Stimulated activated naive CD8-positive, alpha-beta T cell treated with anti-CD3 and anti-CD28 coated beads, Interleukin-15, amount 100 ng/mL, for 72 hours (primary cell): ENCODE results near the gene C10orf90.

Experiments used
- ATAC-seq: fragments of 150-1000 bp; cut with Tn5 transposase; 2 replicates; pipeline ENCODE4 v1.10.0; 2021; ENCODE audit warnings: mild to moderate bottlenecking, moderate library complexity
- DNase-seq, 2 donors: peaks; one replicate each; pipeline ENCODE4 v3.0.0; 2021 to 2022
- H3K27ac Mint-ChIP-seq, 2 donors: one replicate each; pipeline ENCODE4 v1.8.0; 2022; ENCODE audit warnings: mild to moderate bottlenecking in 2 of 2, mixed read lengths in 2 of 2, moderate library complexity in 2 of 2
- H3K27me3 Mint-ChIP-seq: one replicate; pipeline ENCODE4 v1.8.0; 2022; ENCODE audit warnings: mixed read lengths
- H3K4me1 Mint-ChIP-seq: one replicate; pipeline ENCODE4 v1.8.0; 2022; ENCODE audit warnings: mild to moderate bottlenecking, mixed read lengths
- H3K4me3 Mint-ChIP-seq, 2 donors: one replicate each; pipeline ENCODE4 v1.8.0; 2022; ENCODE audit warnings: mild to moderate bottlenecking in 2 of 2, mixed read lengths in 2 of 2, moderate library complexity in 1 of 2
- H3K9me3 Mint-ChIP-seq, 2 donors: one replicate each; pipeline ENCODE4 v1.8.0; 2022; ENCODE audit warnings: mixed read lengths in 2 of 2

Gene C10orf90

GRCh38 chr10:126670056-126670894, at the start of gene C10orf90:
Gene C10orf90, minus strand, starts transcription at chr10:126670693. Its CDS starts 213 bp downstream, at chr10:126670480.
- no peak within 1 kb of the TSS for H3K27ac Mint-ChIP-seq
- ATAC-seq = no peak
- no peak for DNase-seq

DNA sequence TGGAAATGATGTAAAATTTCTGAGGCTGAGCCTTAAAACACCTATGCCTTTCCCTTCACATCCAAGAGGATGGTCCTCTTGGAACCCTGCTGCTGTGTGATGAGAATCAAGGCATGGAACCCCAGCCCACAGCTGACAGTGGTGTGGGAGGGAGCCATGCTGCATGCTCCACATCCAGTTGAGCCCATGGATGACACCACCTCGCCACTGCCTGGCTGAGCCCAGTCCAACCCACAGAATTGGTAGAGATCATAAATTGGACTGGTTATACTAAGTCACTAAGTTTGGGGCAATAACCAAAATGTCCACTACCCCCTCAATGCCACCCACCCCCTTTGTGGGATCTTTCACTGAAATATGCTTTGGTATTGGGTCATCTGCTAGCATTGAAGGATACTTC, 45.9 kb upstream of the C10orf90 start:
- Mint-ChIP-seq H3K4me1 (peaks cover 6% of the 10 kb centered on the region), H3K4me3 (no peak overlapping the region), H3K27me3 (no peaks in the 10 kb centered on the region), H3K9me3 (peaks cover 0 to 7% of the 10 kb centered on the region in 2 donors), H3K27ac (no peak overlapping the region)
- ATAC-seq (no peak), DNase-seq (no peak)

More at GRCh38 chr10:126670056-126670894, at the start of gene C10orf90:
- Mint-ChIP-seq H3K9me3 (peaks cover 0 to 5% of the 10 kb centered on the region in 2 donors), H3K4me1 (no peaks in the 10 kb centered on the region), H3K4me3 (no peak within 1 kb of the TSS), H3K27me3 (peaks cover 6% of the 10 kb centered on the region)

GRCh38 chr10:126713594-126713993, 43.1 kb upstream of the C10orf90 start:
- Mint-ChIP-seq H3K4me3 (no peak overlapping the region), H3K27me3 (no peaks in the 10 kb centered on the region), H3K9me3 (peaks cover 10 to 15% of the 10 kb centered on the region in 2 donors), H3K27ac (no peak overlapping the region), H3K4me1 (peaks cover 6% of the 10 kb centered on the region)
- ATAC-seq (no peak), DNase-seq (no peak)

GRCh38 chr10:126712681-126713080, 42.2 kb upstream of the C10orf90 start:
- no peaks in the 10 kb centered on the region for H3K27me3 Mint-ChIP-seq
- no peak overlapping the region for H3K27ac Mint-ChIP-seq
- H3K4me3 Mint-ChIP-seq = no peak overlapping the region
- peaks cover 14 to 15% of the 10 kb centered on the region in 2 donors for H3K9me3 Mint-ChIP-seq
- DNase-seq (no peak), ATAC-seq (no peak)
- peaks cover 6% of the 10 kb centered on the region for H3K4me1 Mint-ChIP-seq

GRCh38 chr10:126705951-126706565, 35.6 kb upstream of the C10orf90 start:
- H3K27ac Mint-ChIP-seq = no peak overlapping the region
- peaks cover 14 to 15% of the 10 kb centered on the region in 2 donors for H3K9me3 Mint-ChIP-seq
- ATAC-seq (no peak), DNase-seq (no peak)
- H3K4me1 Mint-ChIP-seq = no peaks in the 10 kb centered on the region
- peaks cover 8% of the 10 kb centered on the region for H3K27me3 Mint-ChIP-seq
- H3K4me3 Mint-ChIP-seq = no peak overlapping the region

GRCh38 chr10:126705131-126705530, 34.6 kb upstream of the C10orf90 start:
- no peak overlapping the region for H3K27ac Mint-ChIP-seq
- no peak overlapping the region for H3K4me3 Mint-ChIP-seq
- H3K4me1 Mint-ChIP-seq = no peaks in the 10 kb centered on the region
- peaks cover 8% of the 10 kb centered on the region in 2 donors for H3K9me3 Mint-ChIP-seq
- DNase-seq (no peak), ATAC-seq (no peak)
- peaks cover 8% of the 10 kb centered on the region for H3K27me3 Mint-ChIP-seq

- H3K27me3 Mint-ChIP-seq = peaks cover 8% of the 10 kb centered on the region
- DNase-seq (no peak), ATAC-seq (no peak)
- H3K4me3 Mint-ChIP-seq = no peak overlapping the region
- H3K27ac Mint-ChIP-seq = no peak overlapping the region
- peaks cover 8% of the 10 kb centered on the region in 2 donors for H3K9me3 Mint-ChIP-seq
- H3K4me1 Mint-ChIP-seq = no peaks in the 10 kb centered on the region
Measured at GRCh38 chr10:126704649-126705048, 34.2 kb upstream of the C10orf90 start.

DNA sequence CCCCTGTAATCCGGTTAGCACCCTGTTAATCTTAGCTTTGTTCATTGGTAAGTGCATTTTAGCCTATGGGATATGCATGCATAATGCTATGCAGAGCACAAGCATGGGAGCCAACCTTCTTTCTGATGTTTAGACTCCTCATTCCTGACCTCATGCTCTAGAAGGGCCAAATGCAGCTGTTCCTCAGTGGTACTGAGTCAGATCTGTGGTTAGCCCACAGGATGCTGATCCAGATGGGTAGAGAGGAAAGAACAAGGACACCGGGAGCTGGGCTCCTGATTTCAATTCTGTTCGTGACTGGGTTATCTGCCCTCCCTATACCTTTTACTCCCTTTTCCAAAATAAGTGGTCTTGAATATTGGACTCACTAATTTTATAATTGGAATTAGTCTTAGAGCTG, 31.7 kb upstream of the C10orf90 start:
- no peaks in the 10 kb centered on the region for H3K4me1 Mint-ChIP-seq
- H3K4me3 Mint-ChIP-seq = no peak overlapping the region
- H3K9me3 Mint-ChIP-seq = peaks cover 0 to 8% of the 10 kb centered on the region in 2 donors
- H3K27me3 Mint-ChIP-seq = peaks cover 8% of the 10 kb centered on the region
- no peak for DNase-seq
- H3K27ac Mint-ChIP-seq = no peak overlapping the region
- ATAC-seq = no peak

- no peak for DNase-seq
- no peaks in the 10 kb centered on the region for H3K4me1 Mint-ChIP-seq
- H3K27me3 Mint-ChIP-seq = peaks cover 8% of the 10 kb centered on the region
- H3K4me3 Mint-ChIP-seq = no peak overlapping the region
- no peak overlapping the region for H3K27ac Mint-ChIP-seq
- ATAC-seq = no peak
- H3K9me3 Mint-ChIP-seq = peaks cover 0 to 8% of the 10 kb centered on the region in 2 donors
Measured at GRCh38 chr10:126701526-126701925, 31.0 kb upstream of the C10orf90 start.

DNA sequence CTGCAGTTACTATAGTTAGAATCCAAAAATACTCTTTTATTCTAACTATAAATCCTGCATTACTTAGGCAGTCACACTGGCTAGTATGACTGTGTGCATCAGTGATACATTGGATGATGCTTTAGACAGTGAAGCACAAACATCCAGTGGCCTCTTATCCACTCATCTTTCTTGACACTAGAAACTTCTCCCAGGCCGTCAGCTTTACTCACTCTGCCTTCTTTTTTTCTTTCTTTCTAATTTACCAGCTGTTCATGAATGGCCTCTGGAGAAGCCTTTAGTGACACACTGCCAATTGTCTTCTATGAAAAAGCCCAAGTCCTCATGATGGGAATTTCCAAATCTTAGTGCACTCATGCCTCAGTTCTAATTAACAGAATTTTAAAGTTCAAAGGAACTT, 26.2 kb upstream of the C10orf90 start:
- Mint-ChIP-seq H3K27ac (no peak overlapping the region), H3K9me3 (peaks cover 5% of the 10 kb centered on the region in 2 donors), H3K4me1 (no peaks in the 10 kb centered on the region), H3K4me3 (no peak overlapping the region), H3K27me3 (peaks cover 5% of the 10 kb centered on the region)
- DNase-seq = no peak
- ATAC-seq = no peak

GRCh38 chr10:126691456-126691855, 21.0 kb upstream of the C10orf90 start:
- Mint-ChIP-seq H3K4me3 (no peak overlapping the region), H3K9me3 (peaks cover 4 to 5% of the 10 kb centered on the region in 2 donors), H3K27me3 (no peaks in the 10 kb centered on the region), H3K4me1 (no peaks in the 10 kb centered on the region), H3K27ac (no peak overlapping the region)
- DNase-seq (no peak), ATAC-seq (no peak)

DNA sequence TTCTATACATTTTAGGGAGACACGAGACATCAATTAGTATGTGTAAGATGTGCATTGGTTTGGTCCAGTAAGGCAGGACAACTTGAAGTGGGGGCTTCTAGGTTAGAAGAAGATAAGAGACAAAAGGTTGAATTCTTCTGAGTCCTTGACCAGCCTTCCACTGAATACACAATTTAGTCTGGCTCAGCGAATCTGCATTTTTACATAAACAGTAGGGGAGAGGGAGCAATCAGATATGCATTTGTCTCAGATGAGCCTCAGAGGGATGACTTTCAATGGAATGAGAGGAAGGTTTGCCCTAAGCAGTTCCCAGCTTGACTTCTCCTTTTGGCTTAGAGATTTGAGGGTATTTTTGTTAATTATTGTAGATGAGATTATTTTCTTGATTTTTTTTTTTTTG, 20.0 kb upstream of the C10orf90 start:
- no peak overlapping the region for H3K27ac Mint-ChIP-seq
- H3K9me3 Mint-ChIP-seq = peaks cover 4 to 5% of the 10 kb centered on the region in 2 donors
- no peak overlapping the region for H3K4me3 Mint-ChIP-seq
- no peaks in the 10 kb centered on the region for H3K4me1 Mint-ChIP-seq
- no peak for ATAC-seq
- H3K27me3 Mint-ChIP-seq = no peaks in the 10 kb centered on the region
- no peak for DNase-seq

GRCh38 chr10:126689461-126689994, 19.0 kb upstream of the C10orf90 start:
- Mint-ChIP-seq H3K27me3 (no peaks in the 10 kb centered on the region), H3K9me3 (peaks cover 4 to 5% of the 10 kb centered on the region in 2 donors), H3K27ac (no peak overlapping the region), H3K4me3 (no peak overlapping the region), H3K4me1 (no peaks in the 10 kb centered on the region)
- DNase-seq = no peak
- ATAC-seq = peak; percentile 41

DNA sequence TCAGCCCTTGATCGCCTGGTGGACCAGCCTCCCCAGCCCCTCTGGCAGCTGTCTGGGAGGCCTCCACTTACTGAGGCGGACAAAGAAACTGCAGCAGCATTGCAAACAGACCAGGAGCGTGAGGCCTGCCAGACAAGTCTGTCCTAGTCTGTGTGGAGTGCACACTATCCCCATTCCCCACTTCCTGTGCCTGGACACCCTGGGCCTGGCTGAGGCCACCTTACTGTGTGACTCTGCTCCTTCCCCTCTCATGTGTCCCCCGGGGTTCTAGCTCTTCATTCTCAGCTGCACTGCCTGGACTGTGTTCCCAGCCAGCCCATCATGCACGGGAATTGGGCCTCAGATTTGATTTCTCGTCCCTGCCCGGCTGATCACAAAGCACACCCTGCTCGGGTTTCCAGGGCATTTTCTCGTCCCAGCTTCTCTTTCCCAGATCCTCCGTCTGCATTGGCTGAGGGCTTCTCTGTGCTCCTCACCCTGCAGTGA, 16.7 kb upstream of the C10orf90 start:
- Mint-ChIP-seq H3K27me3 (no peaks in the 10 kb centered on the region), H3K27ac (no peak overlapping the region), H3K4me1 (no peaks in the 10 kb centered on the region), H3K9me3 (peaks cover 0 to 4% of the 10 kb centered on the region in 2 donors), H3K4me3 (no peak overlapping the region)
- DNase-seq (no peak), ATAC-seq (no peak)

- Mint-ChIP-seq H3K9me3 (peaks cover 0 to 4% of the 10 kb centered on the region in 2 donors), H3K27ac (no peak overlapping the region), H3K4me3 (no peak overlapping the region), H3K27me3 (no peaks in the 10 kb centered on the region), H3K4me1 (no peaks in the 10 kb centered on the region)
- DNase-seq (no peak), ATAC-seq (no peak)
Measured at GRCh38 chr10:126686719-126687118, 16.2 kb upstream of the C10orf90 start.

GRCh38 chr10:126686268-126686667, 15.8 kb upstream of the C10orf90 start:
- Mint-ChIP-seq H3K9me3 (peaks cover 0 to 4% of the 10 kb centered on the region in 2 donors), H3K27ac (no peak overlapping the region), H3K4me3 (no peak overlapping the region), H3K4me1 (no peaks in the 10 kb centered on the region), H3K27me3 (no peaks in the 10 kb centered on the region)
- DNase-seq = no peak
- ATAC-seq = no peak
